Right atrium auricular region (tissue), 2 donors: ENCODE measurements around the gene SCNN1A. TPM values are rescaled to one million over a fixed set of nuclear protein-coding genes. Genes with fewer than 3 reads are reported as not detected.

Experiments used
- DNase-seq: peaks from one replicate; pipeline ENCODE4 v3.0.0-alpha.2; 2019; ENCODE audit warnings: low spot score
- H3K27ac ChIP-seq, 2 donors: fragments of 200-600 bp; sonication (generic); 1 replicate in 1 of 2; 2 replicates in 1 of 2; pipeline ENCODE4 v1.5.1; 2016 to 2019
- H3K27me3 ChIP-seq, 2 donors: fragments of 200-600 bp; sonication (generic); one replicate each; pipeline versions ENCODE4 v1.5.1 to v1.6.0; 2017 to 2019
- H3K36me3 ChIP-seq: fragments of 200-600 bp; sonication (generic); one replicate; pipeline ENCODE4 v1.5.1; 2016
- H3K4me1 ChIP-seq, 2 donors: fragments of 200-600 bp; sonication (generic); one replicate each; pipeline versions ENCODE4 v1.5.1 to v1.6.0; 2017 to 2019
- H3K4me3 ChIP-seq, 2 donors: fragments of 200-600 bp; sonication (generic); 1 replicate in 1 of 2; 2 replicates in 1 of 2; pipeline ENCODE4 v1.5.1; 2017 to 2019; ENCODE audit warnings: mild to moderate bottlenecking in 1 of 2, moderate library complexity in 1 of 2
- H3K9me3 ChIP-seq, 2 donors: fragments of 200-600 bp; sonication (generic); one replicate each; pipeline ENCODE4 v1.5.1; 2019
- total RNA-seq, 2 donors: library from RNA; depleted of rRNA; stranded (reverse); fragments of >200 nt; gene quantifications; one replicate each; pipeline ENCODE4 v1.1.0, GENCODE V29; 2016
- TF ChIP-seq, protein P1 (sequence below), 2 donors: fragments of 200-600 bp; sonication (generic); IDR thresholded peaks; one replicate each; pipeline ENCODE4 v1.5.1; 2019; ENCODE audit warnings: antibody characterized with exemption in 2 of 2

Gene SCNN1A
- total RNA-seq, 2 donors from 2014 or later, result 2.7 to 18.7 TPM

DNA sequence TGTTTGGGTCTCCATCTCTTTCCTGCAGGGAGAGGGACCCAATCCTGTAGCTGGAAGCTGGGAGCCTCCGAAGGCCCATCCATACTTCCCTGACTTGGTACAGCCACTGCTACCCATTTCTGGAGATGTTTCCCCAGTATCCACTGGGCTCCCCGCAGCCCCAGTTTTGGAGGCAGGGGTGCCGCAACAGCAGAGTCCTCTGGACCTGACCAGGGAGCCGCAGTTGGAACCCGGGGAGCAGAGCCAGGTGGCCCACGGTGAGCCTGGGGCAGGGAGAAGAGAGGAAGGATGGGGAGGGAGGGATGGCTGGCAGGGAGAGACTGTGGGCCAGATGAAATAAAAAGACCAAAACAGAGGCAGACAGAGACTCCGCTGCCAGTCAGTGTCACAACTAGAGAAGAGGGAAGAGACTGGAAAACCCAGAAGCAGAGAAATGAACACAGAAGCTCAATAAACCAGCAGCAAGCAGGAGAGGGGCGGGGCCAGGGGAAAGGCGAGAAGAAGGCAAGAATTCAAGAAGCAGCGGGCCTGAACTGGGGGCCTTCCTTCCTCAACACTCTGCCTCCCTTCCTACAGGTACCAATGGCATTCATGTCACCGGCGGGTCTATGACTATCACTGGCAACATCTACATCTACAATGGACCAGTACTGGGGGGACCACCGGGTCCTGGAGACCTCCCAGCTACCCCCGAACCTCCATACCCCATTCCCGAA, 14.9 kb upstream of the SCNN1A start:
- peaks cover 0 to 30% of the 10 kb centered on the region in 2 donors for H3K4me1 ChIP-seq
- no peaks in the 10 kb centered on the region for H3K27me3 ChIP-seq
- no peak for DNase-seq
- no peak overlapping the region for H3K27ac ChIP-seq
- no peaks in the 10 kb centered on the region for H3K9me3 ChIP-seq
- peaks cover 39% of the 10 kb centered on the region for H3K36me3 ChIP-seq
- H3K4me3 ChIP-seq, result no peak overlapping the region
- TF ChIP-seq, protein P1, sequence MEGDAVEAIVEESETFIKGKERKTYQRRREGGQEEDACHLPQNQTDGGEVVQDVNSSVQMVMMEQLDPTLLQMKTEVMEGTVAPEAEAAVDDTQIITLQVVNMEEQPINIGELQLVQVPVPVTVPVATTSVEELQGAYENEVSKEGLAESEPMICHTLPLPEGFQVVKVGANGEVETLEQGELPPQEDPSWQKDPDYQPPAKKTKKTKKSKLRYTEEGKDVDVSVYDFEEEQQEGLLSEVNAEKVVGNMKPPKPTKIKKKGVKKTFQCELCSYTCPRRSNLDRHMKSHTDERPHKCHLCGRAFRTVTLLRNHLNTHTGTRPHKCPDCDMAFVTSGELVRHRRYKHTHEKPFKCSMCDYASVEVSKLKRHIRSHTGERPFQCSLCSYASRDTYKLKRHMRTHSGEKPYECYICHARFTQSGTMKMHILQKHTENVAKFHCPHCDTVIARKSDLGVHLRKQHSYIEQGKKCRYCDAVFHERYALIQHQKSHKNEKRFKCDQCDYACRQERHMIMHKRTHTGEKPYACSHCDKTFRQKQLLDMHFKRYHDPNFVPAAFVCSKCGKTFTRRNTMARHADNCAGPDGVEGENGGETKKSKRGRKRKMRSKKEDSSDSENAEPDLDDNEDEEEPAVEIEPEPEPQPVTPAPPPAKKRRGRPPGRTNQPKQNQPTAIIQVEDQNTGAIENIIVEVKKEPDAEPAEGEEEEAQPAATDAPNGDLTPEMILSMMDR (IDR thresholded peaks at IDR 0.05), result no peak

DNA sequence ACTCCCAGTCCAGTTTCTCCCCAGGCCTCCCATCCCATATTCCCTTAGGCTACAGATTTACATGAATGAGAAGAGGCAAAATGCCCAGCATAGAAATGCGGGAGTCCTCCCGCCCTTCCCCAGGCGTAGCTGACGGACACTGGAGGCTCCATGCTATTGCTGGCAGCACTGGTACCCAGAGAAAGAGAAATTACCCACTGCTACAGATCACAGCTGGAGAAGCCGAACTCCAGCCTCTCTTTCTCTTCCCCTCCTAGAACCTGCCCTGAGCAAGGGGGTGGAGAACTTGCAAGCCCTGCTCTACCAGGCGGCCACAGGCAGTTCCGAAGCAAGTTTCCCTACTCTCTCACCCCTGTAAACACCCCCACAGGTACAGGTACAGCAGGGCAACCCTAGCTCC, 12.2 kb upstream of the SCNN1A start:
- Histone ChIP-seq H3K27me3 (no peaks in the 10 kb centered on the region), H3K36me3 (peaks cover 39% of the 10 kb centered on the region), H3K4me1 (peaks cover 0 to 44% of the 10 kb centered on the region in 2 donors), H3K4me3 (no peak overlapping the region), H3K9me3 (no peaks in the 10 kb centered on the region), H3K27ac (no peak overlapping the region)
- no peak for DNase-seq
- TF ChIP-seq, protein P1 (IDR thresholded peaks at IDR 0.05), result no peak

DNA sequence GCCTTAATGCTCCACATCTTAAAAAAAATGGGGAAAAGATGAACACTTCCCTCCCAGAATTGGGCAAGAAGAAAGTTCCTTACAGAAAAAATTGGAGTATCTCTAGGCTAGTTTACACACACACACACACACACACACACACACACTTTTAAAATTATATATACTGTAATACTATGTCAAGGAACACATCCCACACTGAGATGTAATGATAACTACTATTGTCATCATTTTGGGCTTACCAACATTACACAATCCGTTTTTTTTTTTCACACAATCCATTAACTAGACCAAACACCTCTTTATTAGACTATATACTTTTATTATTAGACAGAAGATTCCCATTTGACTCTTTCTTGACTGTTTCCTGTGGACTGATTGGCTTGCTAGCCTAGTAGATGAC, 11.1 kb upstream of the SCNN1A start:
- Histone ChIP-seq H3K27ac (no peak overlapping the region), H3K27me3 (no peaks in the 10 kb centered on the region), H3K4me1 (peaks cover 0 to 36% of the 10 kb centered on the region in 2 donors), H3K36me3 (peaks cover 39% of the 10 kb centered on the region), H3K4me3 (no peak overlapping the region), H3K9me3 (no peaks in the 10 kb centered on the region)
- DNase-seq, result no peak
- TF ChIP-seq, protein P1 (IDR thresholded peaks at IDR 0.05), result no peak

DNA sequence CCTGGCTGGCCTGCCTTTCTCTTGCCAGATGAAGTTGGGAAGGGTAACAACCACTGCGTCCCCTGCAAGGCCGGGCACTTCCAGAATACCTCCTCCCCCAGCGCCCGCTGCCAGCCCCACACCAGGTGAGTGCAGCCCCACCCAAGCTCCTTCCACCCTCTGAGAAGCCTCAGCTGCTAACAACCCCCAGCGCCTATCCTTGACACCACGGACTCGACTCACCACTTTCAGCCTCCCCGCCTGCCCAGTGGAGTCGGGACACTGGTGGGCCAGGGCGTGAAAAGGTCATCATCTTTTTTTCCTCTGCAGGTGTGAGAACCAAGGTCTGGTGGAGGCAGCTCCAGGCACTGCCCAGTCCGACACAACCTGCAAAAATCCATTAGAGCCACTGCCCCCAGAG, 10.7 kb upstream of the SCNN1A start:
- peaks cover 36% of the 10 kb centered on the region for H3K36me3 ChIP-seq
- H3K27me3 ChIP-seq, result no peaks in the 10 kb centered on the region
- peaks cover 0 to 36% of the 10 kb centered on the region in 2 donors for H3K4me1 ChIP-seq
- H3K9me3 ChIP-seq, result no peaks in the 10 kb centered on the region
- H3K4me3 ChIP-seq, result no peak overlapping the region
- DNase-seq, result no peak
- TF ChIP-seq, protein P1 (IDR thresholded peaks at IDR 0.05), result no peak
- no peak overlapping the region for H3K27ac ChIP-seq

DNA sequence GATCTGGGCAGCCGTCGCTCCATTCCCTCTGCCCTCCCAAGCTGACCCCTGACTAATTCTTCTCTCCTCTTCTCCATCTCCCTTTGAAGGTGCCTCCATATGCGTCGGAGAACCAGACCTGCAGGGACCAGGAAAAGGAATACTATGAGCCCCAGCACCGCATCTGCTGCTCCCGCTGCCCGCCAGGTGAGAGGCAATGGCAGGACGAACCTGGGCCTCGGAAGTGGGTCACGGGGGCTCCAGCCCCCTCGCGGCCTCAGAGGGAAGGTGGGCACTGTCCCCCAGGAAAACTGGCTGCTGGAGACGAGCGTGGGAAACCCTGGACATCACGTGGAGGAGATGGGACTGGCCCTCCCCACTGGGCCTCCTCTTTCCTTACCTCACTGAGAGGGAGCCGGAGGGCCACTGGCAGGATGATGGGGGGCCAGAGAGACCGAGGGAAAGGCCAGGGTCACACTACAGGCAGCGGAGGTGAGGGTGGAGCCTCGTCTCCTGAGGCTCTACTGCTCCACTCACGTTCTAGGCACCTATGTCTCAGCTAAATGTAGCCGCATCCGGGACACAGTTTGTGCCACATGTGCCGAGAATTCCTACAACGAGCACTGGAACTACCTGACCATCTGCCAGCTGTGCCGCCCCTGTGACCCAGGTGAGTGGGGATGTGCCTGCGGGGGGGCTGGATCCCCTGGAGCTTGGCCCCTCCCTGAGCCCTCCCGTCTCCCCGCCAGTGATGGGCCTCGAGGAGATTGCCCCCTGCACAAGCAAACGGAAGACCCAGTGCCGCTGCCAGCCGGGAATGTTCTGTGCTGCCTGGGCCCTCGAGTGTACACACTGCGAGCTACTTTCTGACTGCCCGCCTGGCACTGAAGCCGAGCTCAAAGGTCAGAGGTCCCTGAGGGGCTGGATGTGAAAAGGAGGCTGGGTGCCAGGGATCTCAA, 9.4 kb upstream of the SCNN1A start:
- H3K4me3 ChIP-seq, result peak overlapping the region; percentile 78 to 82
- DNase-seq, result no peak
- no peaks in the 10 kb centered on the region for H3K9me3 ChIP-seq
- H3K27me3 ChIP-seq, result no peaks in the 10 kb centered on the region
- TF ChIP-seq, protein P1 (IDR thresholded peaks at IDR 0.05), result no peak
- H3K27ac ChIP-seq, result peak overlapping the region; percentile 91 to 95
- peaks cover 0 to 36% of the 10 kb centered on the region in 2 donors for H3K4me1 ChIP-seq
- H3K36me3 ChIP-seq, result peaks cover 30% of the 10 kb centered on the region
